Right kidney (tissue), 1 donor: ENCODE results near the gene APCDD1.
"Not testable (repeated sequence)": the region's sequence is repeated elsewhere in the genome, so short reads cannot be mapped to it uniquely, and the experiment has no call there.

ENCODE experiments used
- DNase-seq: peaks from one replicate; pipeline ENCODE4 v3.0.0-alpha.2; 2016

Gene APCDD1

DNA sequence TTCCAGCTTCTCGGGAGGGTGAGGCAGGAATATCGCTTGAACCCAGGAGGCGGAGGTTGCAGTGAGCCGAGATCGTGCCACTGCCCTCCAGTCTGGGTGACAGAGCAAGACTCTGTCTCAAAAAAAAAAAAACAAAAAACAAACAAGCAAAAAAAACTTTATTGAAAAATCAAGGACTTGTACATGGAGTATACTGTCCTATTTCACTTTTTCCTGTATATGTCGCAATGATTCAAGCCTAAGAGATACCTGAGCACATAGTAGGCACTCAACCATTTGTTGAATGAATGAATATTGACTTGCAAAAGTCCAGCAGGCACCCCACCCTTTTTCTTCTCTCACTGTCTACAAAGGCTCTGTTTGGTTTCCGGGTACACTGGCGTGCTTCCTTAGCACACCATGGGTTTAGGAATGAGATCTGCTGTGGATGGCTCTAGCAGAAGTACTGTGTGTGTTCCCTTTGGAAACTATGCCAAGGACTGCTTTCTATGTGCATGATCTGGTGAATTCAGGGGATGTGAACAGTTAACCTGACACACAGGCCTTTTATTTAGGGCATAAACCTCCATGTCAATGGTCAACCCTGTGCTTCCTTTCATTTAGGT, 6.1 kb downstream of the APCDD1 start:
- no peak for DNase-seq

DNA sequence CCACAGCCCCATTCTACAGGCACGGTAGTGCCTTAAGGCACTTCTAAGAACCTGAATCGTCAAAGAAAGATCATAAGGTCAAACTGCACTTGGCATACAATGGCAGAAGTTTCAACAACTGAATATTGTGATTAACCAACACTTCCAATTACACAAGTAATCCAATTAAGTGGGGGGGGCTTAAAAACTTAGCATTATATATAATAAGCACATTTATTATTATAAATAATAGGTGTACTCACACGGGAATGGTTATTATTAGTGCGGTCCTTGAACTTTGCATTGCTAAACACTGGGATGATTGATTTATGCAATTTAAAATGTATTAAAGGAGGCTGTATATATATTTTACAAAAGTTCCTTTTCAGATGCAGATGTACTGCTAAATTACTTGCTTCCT, 7.6 kb downstream of the APCDD1 start:
- no peak for DNase-seq

DNA sequence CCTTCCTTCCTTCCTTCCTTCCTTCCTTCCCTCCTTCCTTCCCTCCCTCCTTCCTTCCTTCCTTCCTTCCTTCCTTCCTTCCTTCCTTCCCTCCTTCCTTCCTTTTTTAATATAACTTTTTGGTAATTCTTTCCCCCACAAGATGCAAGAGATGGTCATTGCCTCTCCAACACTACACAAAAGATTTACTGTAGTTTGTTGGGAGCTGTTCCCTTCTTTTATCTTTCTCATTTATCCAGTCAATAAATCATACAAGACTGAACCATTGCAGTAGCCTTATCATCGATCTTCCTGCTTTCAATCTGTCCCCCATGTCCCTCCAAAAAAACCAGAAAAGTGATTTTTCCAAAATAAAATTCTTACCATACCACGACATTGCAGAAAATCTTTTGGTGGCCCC, 8.2 kb downstream of the APCDD1 start:
- no peak for DNase-seq

DNA sequence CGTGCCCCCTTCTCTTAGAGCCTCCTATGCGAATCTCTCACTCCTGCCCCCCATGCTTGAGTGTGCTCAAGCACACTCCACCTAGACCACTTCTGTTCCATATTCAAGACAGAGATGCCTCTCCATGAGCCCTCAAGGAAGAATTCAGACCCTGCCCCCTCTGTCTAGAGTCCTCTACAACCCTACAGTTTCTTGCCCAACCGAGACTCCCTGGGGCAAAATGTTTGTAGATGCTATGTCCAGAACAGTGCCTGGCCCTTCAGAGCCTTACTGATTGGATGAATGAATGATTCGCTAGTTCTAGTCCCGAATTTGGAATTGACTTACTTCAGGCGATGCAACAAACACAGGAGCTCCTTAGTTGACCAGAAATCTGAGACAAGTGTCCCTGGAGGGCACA, 8.7 kb downstream of the APCDD1 start:
- no peak for DNase-seq

DNA sequence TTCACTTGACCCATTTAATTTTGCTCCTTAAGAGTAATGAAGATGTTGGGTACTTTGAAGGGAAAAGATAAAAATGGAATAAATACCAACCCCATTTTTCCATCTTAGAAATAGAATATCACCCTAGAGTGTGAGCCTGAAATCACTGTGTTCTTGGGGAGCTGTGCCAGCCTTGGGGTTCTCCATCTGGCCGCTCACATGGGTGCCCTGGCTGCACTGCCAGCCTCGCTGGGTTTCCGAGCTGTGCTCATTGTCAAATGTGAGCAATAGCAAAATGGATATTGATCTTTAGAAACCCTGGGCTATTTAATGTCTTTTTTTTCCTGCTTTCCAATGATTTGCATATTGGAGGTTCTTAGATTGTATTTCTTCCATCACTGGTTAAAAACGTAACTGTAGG, 9.3 kb downstream of the APCDD1 start:
- DNase-seq: no peak

DNA sequence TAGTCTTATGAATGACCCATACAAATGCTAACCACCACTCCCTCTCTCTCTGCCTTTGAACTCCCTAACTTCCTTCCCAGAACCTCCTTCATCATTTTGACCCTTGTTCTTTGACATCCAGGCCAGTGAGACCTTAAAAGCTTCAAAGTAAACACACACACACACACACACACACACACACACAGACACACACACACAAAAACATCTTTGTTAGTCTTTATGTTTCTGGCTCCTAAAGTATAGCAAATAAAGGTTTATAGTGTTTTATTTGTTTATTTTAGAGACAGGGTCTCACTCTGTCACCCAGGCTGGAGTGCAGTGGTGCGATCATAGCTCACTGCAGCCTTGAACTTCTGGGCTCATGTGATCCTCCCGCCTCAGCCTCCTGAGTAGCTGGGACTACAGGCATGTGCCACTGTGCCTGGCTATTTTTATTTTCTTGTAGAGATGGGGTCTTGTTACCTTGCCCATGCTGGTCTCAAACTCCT, 9.8 kb downstream of the APCDD1 start:
- DNase-seq: not testable (repeated sequence)

DNA sequence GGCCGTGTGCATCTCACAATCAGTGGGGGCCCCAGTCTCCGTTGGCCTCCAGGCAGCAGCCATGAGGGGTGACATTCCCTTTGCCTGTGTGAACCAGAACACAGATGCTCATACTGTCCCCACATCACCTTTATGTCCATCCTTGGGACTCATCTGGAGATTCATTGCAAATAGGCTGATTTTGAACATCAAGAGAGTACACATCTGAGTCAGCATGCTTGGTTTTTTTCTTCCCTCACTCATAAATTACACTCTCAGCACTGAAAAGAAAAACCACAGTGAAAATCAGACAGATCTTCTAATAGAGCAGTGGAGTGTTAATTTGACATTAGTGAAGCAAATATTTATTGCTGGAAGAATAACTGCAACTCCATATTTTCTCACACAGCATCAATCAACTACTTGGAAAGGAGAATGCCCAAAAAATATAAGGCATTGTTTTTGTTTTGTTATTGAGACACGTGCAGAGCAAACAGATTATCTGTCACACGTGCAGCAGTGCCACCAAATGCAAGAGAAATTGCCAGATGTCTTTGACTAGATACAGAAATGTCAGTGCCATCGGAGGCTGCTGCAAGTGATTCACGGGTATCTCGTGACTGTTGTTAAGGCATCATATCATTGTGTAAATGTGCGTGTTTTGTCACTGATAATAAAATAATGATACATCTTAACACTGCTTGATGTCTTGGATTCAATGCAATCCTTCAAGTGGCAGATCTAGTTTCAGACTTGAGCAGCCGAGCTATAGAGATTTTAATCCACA, 10.9 kb downstream of the APCDD1 start:
- no peak for DNase-seq

DNA sequence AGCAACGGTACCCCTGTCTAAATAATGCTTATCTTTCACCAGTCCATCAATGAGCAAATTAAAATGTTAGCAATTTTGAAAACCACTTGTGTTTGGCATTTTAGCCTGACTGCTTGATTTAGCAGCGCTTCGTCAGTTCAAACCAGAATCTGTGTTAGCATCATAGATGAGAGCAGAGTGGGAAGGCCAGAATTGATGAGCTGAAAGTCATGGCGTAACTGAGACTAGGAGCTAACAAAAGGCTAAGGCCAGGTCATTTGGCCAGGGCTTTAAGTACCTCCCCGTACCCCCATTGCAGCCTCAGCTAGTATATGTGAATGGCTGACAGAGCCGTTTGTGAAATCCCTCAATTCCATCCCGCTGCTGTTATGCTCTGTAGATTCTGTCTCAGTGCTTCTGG, 16.0 kb downstream of the APCDD1 start:
- no peak for DNase-seq

DNA sequence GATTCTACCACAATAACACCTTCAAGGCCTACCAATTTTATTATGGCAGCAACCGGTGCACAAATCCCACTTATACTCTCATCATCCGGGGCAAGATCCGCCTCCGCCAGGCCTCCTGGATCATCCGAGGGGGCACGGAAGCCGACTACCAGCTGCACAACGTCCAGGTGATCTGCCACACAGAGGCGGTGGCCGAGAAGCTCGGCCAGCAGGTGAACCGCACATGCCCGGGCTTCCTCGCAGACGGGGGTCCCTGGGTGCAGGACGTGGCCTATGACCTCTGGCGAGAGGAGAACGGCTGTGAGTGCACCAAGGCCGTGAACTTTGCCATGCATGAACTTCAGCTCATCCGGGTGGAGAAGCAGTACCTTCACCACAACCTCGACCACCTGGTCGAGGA, 17.1 kb downstream of the APCDD1 start:
- DNase-seq: no peak

DNA sequence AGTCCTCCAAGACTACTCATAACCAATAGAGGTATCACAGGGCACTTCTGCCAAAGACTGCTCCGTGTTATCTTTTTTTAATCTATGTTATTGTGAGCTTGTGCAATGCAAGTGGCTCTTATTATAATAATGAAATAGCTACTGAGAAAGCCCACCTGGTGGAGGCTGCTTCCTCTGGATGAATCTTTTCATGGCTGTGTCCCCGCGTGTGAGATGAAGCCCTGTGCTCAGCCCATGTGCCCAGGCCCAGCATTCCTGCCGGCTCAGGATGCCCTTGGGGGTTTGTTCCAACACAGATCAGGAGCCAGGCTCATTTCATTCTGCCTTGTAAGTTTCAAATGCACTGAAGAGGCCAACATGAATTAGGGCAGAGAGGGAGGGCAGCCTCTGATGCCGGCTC, 18.7 kb downstream of the APCDD1 start:
- no peak for DNase-seq

DNA sequence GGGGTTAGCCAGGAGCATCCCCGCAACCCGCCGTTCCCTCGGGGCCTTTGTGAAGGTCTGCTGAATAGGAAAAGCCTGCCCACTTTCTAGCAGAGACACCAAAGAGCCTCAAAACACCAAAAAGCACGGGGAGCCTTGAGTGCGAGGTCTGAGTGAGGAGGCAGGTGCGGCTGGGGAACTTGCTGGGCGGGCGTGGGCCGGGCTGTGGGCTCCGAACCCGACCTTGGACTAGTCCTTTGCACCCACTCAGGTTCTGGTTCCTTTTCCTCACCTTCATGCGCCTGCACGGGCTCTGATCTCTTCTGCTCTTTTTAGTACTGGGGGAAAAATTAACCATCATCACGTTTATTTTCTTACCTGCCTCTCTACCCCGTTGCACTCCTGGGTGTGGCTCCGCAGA, 19.9 kb downstream of the APCDD1 start:
- DNase-seq: no peak

DNA sequence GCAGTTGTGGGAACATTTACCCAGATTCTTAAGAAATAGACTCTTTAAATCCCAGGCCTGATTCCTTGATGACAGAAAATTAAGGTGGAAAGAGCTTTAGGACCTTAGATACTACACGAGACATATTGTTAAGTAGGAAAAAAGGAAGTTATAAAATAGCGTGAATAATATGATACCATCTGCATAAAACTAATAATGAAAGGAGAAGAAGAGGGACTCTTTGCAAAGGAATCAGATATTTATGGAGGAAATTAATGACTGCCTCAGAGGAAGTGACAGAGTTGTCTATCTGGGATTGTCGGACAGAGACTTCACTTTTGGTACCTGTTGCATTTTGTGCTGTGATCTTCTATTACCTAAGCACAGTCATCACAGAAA, 20.8 kb downstream of the APCDD1 start:
- no peak for DNase-seq

DNA sequence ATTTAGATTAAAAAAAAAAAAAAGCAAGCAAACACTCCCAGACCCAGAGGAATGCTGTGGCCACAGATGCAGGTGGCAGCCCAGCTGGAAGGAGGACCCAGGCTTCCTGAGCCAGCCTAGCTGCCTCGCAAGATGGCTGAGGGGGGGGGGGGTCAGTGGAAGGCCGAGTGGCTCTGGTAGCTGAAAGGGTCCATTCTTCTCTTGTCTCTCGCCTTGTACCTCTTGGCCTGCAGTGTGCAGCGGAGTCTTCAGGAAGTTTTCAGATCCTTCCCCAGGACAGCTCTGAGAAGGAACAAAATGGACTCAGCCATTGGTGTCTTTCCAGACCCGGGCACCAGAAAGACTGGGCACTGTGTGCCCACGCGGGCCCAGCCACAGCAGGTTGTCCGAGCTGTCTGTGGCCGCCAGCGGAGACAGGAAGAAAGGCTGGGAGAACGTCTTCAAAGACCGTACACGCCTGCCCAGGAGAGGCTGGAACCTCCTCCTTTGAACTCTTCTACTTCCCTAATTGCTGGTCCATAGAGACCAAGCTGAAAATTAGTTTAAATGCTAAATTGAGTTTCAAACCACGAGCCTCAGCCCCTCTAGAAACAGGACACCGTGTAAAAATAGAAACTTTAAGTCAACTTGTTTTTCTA, 21.3 kb downstream of the APCDD1 start:
- DNase-seq: no peak

DNA sequence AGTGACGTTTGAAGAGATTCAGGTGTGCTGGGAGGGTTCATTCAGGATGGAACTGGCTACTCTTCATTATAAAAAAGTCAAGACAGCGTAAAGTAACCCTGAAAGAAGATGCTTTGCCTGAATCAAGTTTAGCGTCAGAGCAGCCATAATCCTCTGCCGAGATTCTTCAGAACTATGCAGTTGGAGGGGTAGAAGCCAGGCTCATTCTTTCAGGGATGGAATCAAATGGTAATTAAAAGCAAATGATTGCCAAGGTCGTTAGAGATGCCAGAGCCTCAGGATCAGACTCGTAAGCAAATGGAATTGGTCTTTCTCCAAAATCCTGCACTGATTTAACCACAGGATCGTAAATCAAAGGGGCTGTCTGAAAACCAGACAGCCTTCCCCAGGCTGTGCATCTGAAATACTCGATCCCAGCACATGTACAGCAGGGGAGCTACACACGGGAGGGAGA, 21.9 kb downstream of the APCDD1 start:
- DNase-seq: peak; percentile 51

DNA sequence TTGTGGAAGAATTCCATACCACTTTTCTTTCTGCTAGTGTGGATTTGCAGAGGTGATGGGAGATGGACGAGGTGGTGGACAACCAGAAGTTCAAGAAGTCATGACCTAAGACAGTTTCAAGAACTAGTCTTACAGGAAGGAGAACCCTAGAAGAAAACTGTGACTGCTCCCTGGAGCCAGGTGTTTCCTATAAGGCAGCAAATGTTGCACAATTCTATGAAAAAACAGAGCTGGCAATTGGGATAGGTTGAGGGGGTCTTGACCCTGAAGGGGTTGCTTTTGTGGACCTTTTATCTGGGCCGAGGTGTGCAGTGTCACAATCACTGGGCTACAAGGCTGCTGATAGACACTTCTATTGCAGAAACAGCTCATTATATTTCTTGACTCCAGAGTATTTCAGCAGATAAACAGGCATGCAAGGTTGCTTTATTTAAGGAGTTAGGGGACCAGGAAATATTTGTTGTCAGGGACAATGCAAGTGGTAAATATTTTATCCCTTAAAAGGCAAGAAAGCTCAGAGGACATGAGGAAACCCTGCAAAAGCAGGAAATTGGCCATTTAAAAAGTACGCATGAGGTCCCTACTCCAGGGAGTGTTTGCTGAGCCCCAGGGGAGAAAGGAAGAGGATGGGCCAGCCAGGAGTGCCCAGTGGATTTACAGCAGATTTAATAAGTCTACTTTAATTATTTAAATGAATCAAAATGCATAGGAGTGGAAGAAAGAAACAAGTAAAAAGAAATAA, 22.9 kb downstream of the APCDD1 start:
- DNase-seq: no peak

DNA sequence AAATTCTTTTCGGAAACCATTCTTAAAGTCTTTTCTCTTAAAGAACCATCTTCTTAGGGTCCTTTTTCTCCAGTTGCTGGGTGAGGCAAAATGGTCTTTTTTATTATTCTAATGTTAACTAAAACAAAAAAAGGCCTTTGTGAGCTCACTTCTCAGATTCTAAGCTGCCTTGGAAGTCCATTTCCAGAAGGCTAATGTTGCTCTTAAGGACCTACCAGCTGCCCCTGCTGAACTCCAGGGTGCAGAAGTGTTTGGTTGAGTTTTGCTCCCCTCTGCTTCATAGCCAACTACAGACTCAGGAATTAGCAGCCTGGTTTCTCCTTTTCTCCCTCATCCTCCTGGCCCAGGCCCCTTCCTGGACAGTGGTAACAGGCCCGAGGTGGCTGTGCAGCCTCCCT, 23.4 kb downstream of the APCDD1 start:
- DNase-seq: no peak

DNA sequence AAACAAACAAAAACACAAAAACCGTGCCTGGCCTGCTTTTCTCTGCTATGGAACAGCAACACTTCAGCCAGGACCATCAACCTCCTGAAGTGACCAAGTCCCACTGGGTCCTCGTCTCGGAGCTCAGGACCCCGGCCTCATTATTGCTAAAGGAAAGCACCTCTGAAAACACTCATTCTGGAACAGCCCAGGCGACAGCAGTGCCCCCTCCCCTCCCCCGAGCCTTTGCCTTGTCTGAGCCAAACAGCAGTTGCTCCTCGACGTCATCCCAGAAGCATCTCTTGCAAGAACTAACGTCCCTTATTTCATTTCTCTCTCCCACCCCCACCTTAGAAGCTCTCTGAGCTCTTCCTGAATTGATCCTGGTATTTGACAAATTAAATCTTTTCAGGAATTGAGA, 27.4 kb downstream of the APCDD1 start:
- DNase-seq: peak; percentile 0

DNA sequence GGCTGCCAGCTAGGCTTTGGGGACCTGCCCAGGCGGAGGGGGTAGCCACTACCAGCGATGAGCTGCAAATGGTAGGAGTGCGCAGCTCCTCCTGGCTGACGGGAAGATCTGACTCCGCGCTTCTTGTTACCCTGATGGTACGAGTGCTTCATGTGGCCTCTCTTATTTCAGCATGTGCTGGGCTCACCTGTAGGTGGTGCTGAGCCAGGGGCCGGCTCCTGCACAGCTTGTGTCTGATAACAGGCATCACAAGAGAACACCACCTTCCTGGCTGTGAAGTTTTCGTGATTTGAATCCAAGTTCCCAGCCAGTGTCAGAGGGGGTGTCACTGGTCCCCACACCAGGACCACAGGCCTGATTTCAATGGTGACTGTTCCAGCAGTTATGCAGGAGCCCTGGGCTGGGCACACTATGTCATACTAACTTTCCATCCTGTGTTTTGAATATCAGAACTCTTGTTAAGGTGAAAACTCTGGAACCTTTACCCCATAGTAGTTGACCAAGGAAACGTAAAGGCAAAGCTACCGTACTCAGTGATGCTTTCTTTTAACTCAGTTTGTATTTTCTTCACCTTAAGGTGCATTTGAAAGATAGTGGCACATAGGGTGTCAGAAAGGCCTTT, 28.0 kb downstream of the APCDD1 start:
- peak; percentile 0 for DNase-seq

DNA sequence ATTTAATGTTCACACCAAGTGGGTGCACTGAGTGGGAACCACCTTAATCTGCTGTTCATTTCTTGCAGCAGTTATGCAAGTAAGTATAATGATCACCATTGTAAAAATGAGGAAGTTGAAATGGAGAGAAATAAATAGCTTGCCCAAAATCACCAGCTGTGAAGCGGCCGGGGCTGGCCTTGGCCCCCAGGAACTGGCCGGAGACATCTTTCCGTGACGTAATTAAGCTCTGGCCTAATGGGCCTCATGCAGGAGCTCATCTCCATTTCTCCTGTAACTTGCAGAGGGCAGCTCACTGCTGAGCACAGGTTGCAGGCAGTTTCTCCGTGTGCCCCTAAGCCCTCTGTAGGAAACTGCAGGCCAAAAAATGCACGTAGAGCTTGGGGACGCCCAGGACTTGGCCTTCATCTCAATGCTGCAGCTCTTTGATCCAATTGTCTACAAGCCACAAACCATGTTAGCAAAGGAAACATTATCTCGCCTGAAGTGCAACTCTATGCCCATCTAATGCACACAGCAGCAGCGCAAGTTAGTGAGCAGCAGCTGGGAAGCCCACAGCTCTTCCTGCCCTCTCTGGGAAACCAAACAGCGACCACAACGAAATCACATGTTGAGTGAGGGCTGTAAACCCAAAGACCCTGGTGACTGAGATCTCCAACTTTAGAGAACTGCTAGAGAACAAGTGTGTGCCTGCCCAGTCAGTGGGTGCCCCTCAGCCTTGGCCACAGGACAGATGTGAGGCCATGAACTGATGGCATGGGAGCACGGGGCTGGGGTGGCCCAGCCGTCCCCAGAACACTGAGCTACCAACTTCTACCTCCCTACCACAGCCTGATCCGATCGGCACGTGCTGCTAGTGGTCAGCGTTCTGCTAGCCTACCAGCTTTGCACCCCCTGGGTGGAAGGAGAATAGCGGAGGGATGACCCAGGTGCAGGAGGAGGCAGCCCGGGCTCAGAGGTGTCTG, 28.8 kb downstream of the APCDD1 start:
- no peak for DNase-seq

DNA sequence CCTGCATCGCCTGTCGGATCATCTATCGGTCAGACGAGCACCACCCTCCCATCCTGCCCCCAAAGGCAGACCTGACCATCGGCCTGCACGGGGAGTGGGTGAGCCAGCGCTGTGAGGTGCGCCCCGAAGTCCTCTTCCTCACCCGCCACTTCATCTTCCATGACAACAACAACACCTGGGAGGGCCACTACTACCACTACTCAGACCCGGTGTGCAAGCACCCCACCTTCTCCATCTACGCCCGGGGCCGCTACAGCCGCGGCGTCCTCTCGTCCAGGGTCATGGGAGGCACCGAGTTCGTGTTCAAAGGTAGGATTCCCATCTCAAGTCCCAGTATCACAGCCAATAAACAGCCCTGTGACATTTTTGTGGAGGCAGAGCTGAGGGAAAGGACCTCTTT, 31.0 kb downstream of the APCDD1 start:
- no peak for DNase-seq

DNA sequence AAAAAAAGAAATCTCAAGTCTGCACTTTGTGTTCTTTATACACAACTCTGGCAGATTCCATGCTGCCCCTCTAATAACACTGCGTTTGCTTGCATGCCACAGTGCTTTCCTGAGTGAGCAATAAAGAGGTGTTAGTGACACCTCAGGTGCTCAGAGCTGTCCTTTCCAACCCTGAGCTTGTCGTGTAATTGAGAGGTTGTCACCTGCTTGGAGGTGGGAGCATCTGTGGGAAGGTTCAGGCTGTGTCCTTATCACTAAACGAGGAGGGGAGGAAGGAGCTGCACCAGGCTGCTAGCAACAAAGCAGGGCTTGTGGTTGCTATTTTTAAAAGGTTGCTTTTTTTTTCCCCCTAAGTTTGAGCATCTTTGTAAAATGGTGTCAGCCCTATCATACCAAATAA, 31.9 kb downstream of the APCDD1 start:
- DNase-seq: no peak
